ENCODE measurements around the gene TESPA1. TPM values are rescaled to one million over a fixed set of nuclear protein-coding genes. Genes with fewer than 3 reads are reported as not detected.

TESPA1 gene
- total and polyA plus RNA-seq, 2 experiments from 2014 or later: not detected

- Histone ChIP-seq H3K4me1 (ENCODE audit: insufficient read depth) (no peaks in the 10 kb centered on the region), H3K27ac (no peak overlapping the region), H3K36me3 (replicated peaks; ENCODE audit: insufficient read depth, low read depth) (no peaks in the 10 kb centered on the region), H3K9me2 (replicated peaks; ENCODE audit: insufficient read depth) (no peaks in the 10 kb centered on the region), H3K79me2 (no peaks in the 10 kb centered on the region), H3K4me3 (no peak overlapping the region), H3K4me2 (no peak overlapping the region), H2AFZ (no peak overlapping the region), H3K9me3 (ENCODE audit: low read depth) (no peaks in the 10 kb centered on the region), H3K27me3 (no peaks in the 10 kb centered on the region), H4K20me1 (ENCODE audit: insufficient read depth, poor library complexity, severe bottlenecking) (no peaks in the 10 kb centered on the region)
- no peak for TF ChIP-seq EZH2phosphoT487 (IDR thresholded peaks at IDR 0.05; ENCODE audit: low read depth, severe bottlenecking, unreplicated experiment)
- TF ChIP-seq CTCF (IDR thresholded peaks at IDR 0.05; ENCODE audit: poor library complexity): no peak
- TF ChIP-seq EZH2 (IDR thresholded peaks at IDR 0.05; ENCODE audit: borderline replicate concordance): no peak
- 86% methylated on average over 3 of the region's 3 CpGs for WGBS (ENCODE audit: low lambda C conversion rate, missing lambda C conversion rate)
- DNase-seq (ENCODE audit: low spot score): no peak
Observed at GRCh38 chr12:54970741-54971140, 13.8 kb downstream of the TESPA1 start.

- WGBS (ENCODE audit: low lambda C conversion rate, missing lambda C conversion rate): 68% methylated on average over 4 of the region's 4 CpGs
- Histone ChIP-seq H3K79me2 (no peaks in the 10 kb centered on the region), H3K27me3 (peaks cover 5% of the 10 kb centered on the region), H3K27ac (no peak overlapping the region), H2AFZ (no peak overlapping the region), H3K36me3 (replicated peaks; ENCODE audit: insufficient read depth, low read depth) (no peaks in the 10 kb centered on the region), H4K20me1 (ENCODE audit: insufficient read depth, poor library complexity, severe bottlenecking) (no peaks in the 10 kb centered on the region), H3K4me2 (no peak overlapping the region), H3K9me3 (ENCODE audit: low read depth) (no peaks in the 10 kb centered on the region), H3K9me2 (replicated peaks; ENCODE audit: insufficient read depth) (no peaks in the 10 kb centered on the region), H3K4me1 (ENCODE audit: insufficient read depth) (no peaks in the 10 kb centered on the region), H3K4me3 (no peak overlapping the region)
- TF ChIP-seq EZH2 (IDR thresholded peaks at IDR 0.05; ENCODE audit: borderline replicate concordance) (no peak), CTCF (IDR thresholded peaks at IDR 0.05; ENCODE audit: poor library complexity) (no peak), EZH2phosphoT487 (IDR thresholded peaks at IDR 0.05; ENCODE audit: low read depth, severe bottlenecking, unreplicated experiment) (no peak)
- no peak for DNase-seq (ENCODE audit: low spot score)
Observed at GRCh38 chr12:54968181-54968730, 16.3 kb downstream of the TESPA1 start.

GRCh38 chr12:54967461-54967860 lies 17.1 kb downstream of the TESPA1 start:
- WGBS (ENCODE audit: low lambda C conversion rate, missing lambda C conversion rate): 64% methylated on average over 2 of the region's 2 CpGs
- H3K9me3 ChIP-seq (ENCODE audit: low read depth): no peaks in the 10 kb centered on the region
- peaks cover 5% of the 10 kb centered on the region for H3K27me3 ChIP-seq
- TF ChIP-seq CTCF (IDR thresholded peaks at IDR 0.05; ENCODE audit: poor library complexity) (no peak), EZH2 (IDR thresholded peaks at IDR 0.05; ENCODE audit: borderline replicate concordance) (no peak), EZH2phosphoT487 (IDR thresholded peaks at IDR 0.05; ENCODE audit: low read depth, severe bottlenecking, unreplicated experiment) (no peak)
- no peak for DNase-seq (ENCODE audit: low spot score)
- no peaks in the 10 kb centered on the region for H4K20me1 ChIP-seq (ENCODE audit: insufficient read depth, poor library complexity, severe bottlenecking)
- no peaks in the 10 kb centered on the region for H3K4me1 ChIP-seq (ENCODE audit: insufficient read depth)
- H3K27ac ChIP-seq: no peak overlapping the region
- H3K36me3 ChIP-seq (replicated peaks; ENCODE audit: insufficient read depth, low read depth): no peaks in the 10 kb centered on the region
- no peaks in the 10 kb centered on the region for H3K79me2 ChIP-seq
- H2AFZ ChIP-seq: no peak overlapping the region
- no peak overlapping the region for H3K4me2 ChIP-seq
- H3K4me3 ChIP-seq: no peak overlapping the region
- no peaks in the 10 kb centered on the region for H3K9me2 ChIP-seq (replicated peaks; ENCODE audit: insufficient read depth)

Measured in hepatocyte (in vitro differentiated cells).